Esophagus squamous epithelium (tissue), 5 donors: ENCODE measurements around the gene ZNF619. TPM values are rescaled to one million over a fixed set of nuclear protein-coding genes. Genes with fewer than 3 reads are reported as not detected.

Source experiments
- DNase-seq: peaks from one replicate; lab custom pipeline; 2025; lab: John Stamatoyannopoulos, UW
- H3K27ac ChIP-seq, 4 donors: fragments of 200-600 bp; sonication (generic); one replicate each; pipeline ENCODE4 v1.5.1; 2016 to 2019; ENCODE audit warnings: mild to moderate bottlenecking in 1 of 4
- H3K27me3 ChIP-seq, 4 donors: fragments of 200-600 bp; sonication (generic); 1 replicate in 3 of 4; 2 replicates in 1 of 4; pipeline versions ENCODE4 v1.5.1 to v1.6.0; 2017 to 2021; ENCODE audit warnings: antibody characterized with exemption in 1 of 4
- H3K36me3 ChIP-seq, 3 donors: fragments of 200-600 bp; sonication (generic); one replicate each; pipeline ENCODE4 v1.5.1; 2016 to 2019
- H3K4me1 ChIP-seq, 3 donors: fragments of 200-600 bp; sonication (generic); one replicate each; pipeline ENCODE4 v1.5.1; 2017 to 2019
- H3K4me3 ChIP-seq, 4 donors: fragments of 200-600 bp; sonication (generic); 1 replicate in 3 of 4; 2 replicates in 1 of 4; pipeline ENCODE4 v1.5.1; 2016 to 2019; ENCODE audit warnings: mild to moderate bottlenecking in 2 of 4, moderate library complexity in 1 of 4
- H3K9me3 ChIP-seq, 3 donors: fragments of 200-600 bp; sonication (generic); one replicate each; pipeline ENCODE4 v1.5.1; 2016 to 2019
- POLR2A ChIP-seq, 4 donors: fragments of 450-650 bp; IDR thresholded peaks; one replicate each; pipeline ENCODE4 v1.6.1; 2017; ENCODE audit warnings: antibody characterized with exemption in 4 of 4, mild to moderate bottlenecking in 4 of 4, moderate library complexity in 3 of 4
- WGBS, 2 donors: methylation state at CpG; one replicate each; pipeline ENCODE4 v1.1.5; 2018; 5-methylcytosine and 5-hydroxymethylcytosine counted together
- intact Hi-C: fragments of 100-400 bp; cut with DNase I; formaldehyde crosslinking; loops from one replicate; pipeline ENCODE4 v1.15.0; 2022
- total RNA-seq, 4 donors: library from RNA; depleted of rRNA; stranded (reverse); fragments of >200 nt; gene quantifications; one replicate each; pipeline ENCODE4 v1.1.0, GENCODE V29; 2016
- TF ChIP-seq, protein P1 (sequence below), 6 experiments: fragments of 450-650 bp in 4 of 6; fragments of 200-600 bp in 2 of 6; sonication (generic) in 2 of 6; IDR thresholded peaks; one replicate each; pipeline ENCODE4 v1.5.1; 2016 to 2019; ENCODE audit warnings: antibody characterized with exemption in 6 of 6, mild to moderate bottlenecking in 4 of 6, moderate library complexity in 4 of 6
- donor health status: DM: yes; HTN: yes; CAD: no.

Gene ZNF619
- total RNA-seq, 4 donors from 2014 or later: 1.9 to 9.4 (median 3.9) TPM

GRCh38 chr3:40516201-40516600 lies 39.3 kb downstream of the ZNF619 start:
- intact Hi-C loops: no loop called here
- Histone ChIP-seq H3K27me3 (no peaks in the 10 kb centered on the region), H3K9me3 (no peaks in the 10 kb centered on the region), H3K4me3 (no peak overlapping the region), H3K4me1 (no peaks in the 10 kb centered on the region), H3K36me3 (peaks cover 0 to 26% (median 0%) of the 10 kb centered on the region in 3 donors), H3K27ac (no peak overlapping the region)
- WGBS, 2 donors: 85 to 96% methylated on average over 5 of the region's 5 CpGs
- TF ChIP-seq, protein P1, sequence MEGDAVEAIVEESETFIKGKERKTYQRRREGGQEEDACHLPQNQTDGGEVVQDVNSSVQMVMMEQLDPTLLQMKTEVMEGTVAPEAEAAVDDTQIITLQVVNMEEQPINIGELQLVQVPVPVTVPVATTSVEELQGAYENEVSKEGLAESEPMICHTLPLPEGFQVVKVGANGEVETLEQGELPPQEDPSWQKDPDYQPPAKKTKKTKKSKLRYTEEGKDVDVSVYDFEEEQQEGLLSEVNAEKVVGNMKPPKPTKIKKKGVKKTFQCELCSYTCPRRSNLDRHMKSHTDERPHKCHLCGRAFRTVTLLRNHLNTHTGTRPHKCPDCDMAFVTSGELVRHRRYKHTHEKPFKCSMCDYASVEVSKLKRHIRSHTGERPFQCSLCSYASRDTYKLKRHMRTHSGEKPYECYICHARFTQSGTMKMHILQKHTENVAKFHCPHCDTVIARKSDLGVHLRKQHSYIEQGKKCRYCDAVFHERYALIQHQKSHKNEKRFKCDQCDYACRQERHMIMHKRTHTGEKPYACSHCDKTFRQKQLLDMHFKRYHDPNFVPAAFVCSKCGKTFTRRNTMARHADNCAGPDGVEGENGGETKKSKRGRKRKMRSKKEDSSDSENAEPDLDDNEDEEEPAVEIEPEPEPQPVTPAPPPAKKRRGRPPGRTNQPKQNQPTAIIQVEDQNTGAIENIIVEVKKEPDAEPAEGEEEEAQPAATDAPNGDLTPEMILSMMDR (IDR thresholded peaks at IDR 0.05): no peak
- no peak for TF ChIP-seq POLR2A (IDR thresholded peaks at IDR 0.05)
- no peak for DNase-seq

GRCh38 chr3:40518067-40518466 lies 41.1 kb downstream of the ZNF619 start:
- intact Hi-C loops: no loop called here
- Histone ChIP-seq H3K36me3 (peaks cover 0 to 13% (median 0%) of the 10 kb centered on the region in 3 donors), H3K9me3 (no peaks in the 10 kb centered on the region), H3K4me1 (no peaks in the 10 kb centered on the region), H3K27ac (no peak overlapping the region), H3K27me3 (no peaks in the 10 kb centered on the region), H3K4me3 (no peak overlapping the region)
- no peak for DNase-seq
- 50% methylated on average over 1 of the region's 1 CpG for WGBS, 2 donors
- no peak for TF ChIP-seq POLR2A (IDR thresholded peaks at IDR 0.05)
- TF ChIP-seq, protein P1 (IDR thresholded peaks at IDR 0.05): no peak

DNA sequence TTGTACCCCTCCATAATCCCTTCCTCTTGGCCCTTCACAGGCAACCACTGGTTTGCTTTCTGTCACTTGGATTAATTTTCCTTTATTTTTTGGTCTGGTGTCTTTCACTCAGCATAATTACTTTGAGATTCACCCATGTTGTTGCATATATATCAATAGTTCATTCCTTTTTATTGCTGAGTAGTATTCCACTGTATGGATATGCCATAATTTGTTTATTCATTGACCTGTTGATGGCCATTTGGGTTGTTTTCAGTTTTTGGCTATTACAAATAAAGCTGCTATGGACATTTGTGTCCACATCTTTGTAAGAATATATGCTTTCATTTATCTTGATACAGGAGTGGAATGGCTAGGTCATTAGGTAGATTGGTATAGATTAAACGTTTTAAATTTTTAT lies 41.9 kb downstream of the ZNF619 start:
- DNase-seq: no peak
- Histone ChIP-seq H3K36me3 (peaks cover 0 to 13% (median 0%) of the 10 kb centered on the region in 3 donors), H3K4me3 (no peak overlapping the region), H3K4me1 (peaks cover 0 to 2% (median 0%) of the 10 kb centered on the region in 3 donors), H3K27ac (no peak overlapping the region), H3K27me3 (no peaks in the 10 kb centered on the region), H3K9me3 (no peaks in the 10 kb centered on the region)
- 86 to 100% methylated on average over 1 of the region's 1 CpG for WGBS, 2 donors
- TF ChIP-seq, protein P1 (IDR thresholded peaks at IDR 0.05): no peak
- TF ChIP-seq POLR2A (IDR thresholded peaks at IDR 0.05): no peak
- intact Hi-C loops: no loop called here

DNA sequence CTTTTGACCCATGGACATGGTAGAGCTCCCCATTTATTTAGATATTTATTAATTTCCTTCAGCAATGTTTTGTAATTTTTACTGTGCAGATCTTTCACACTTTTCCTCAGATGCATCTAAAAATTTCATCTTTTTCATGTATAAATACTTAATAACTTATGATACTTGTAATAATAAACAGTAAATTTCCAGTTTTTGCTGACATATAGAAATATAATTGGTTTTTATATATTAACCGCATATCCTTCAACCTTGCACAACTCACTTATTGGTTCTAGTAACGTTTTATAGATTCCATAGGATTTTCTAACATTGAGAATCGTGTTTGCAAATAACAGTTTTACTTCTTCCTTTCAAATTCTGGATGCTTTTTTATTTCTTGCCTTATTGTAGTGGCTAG lies 44.3 kb downstream of the ZNF619 start:
- no peaks in the 10 kb centered on the region for H3K27me3 ChIP-seq
- H3K9me3 ChIP-seq: no peaks in the 10 kb centered on the region
- no peak for DNase-seq
- no peak overlapping the region for H3K27ac ChIP-seq
- peaks cover 0 to 7% (median 0%) of the 10 kb centered on the region in 3 donors for H3K36me3 ChIP-seq
- peaks cover 7 to 20% (median 9%) of the 10 kb centered on the region in 3 donors for H3K4me1 ChIP-seq
- WGBS, 2 donors: 87 to 89% methylated on average over 3 of the region's 3 CpGs
- no peak overlapping the region for H3K4me3 ChIP-seq
- intact Hi-C loops: no loop called here
- TF ChIP-seq, protein P1 (IDR thresholded peaks at IDR 0.05): no peak
- TF ChIP-seq POLR2A (IDR thresholded peaks at IDR 0.05): no peak

GRCh38 chr3:40523781-40524180 lies 46.9 kb downstream of the ZNF619 start:
- H3K36me3 ChIP-seq: peaks cover 0 to 25% (median 3%) of the 10 kb centered on the region in 3 donors
- DNase-seq: no peak
- peak overlapping the region in 3 of 4 donors; percentile 92 to 96 (median 96) for H3K27ac ChIP-seq
- H3K9me3 ChIP-seq: no peaks in the 10 kb centered on the region
- no peak overlapping the region for H3K4me3 ChIP-seq
- no peaks in the 10 kb centered on the region for H3K27me3 ChIP-seq
- intact Hi-C loops: no loop called here
- TF ChIP-seq, protein P1 (IDR thresholded peaks at IDR 0.05): no peak
- no peak for TF ChIP-seq POLR2A (IDR thresholded peaks at IDR 0.05)
- WGBS, 2 donors: 73 to 78% methylated on average over 2 of the region's 2 CpGs
- peaks cover 7 to 23% (median 9%) of the 10 kb centered on the region in 3 donors for H3K4me1 ChIP-seq
